Activated CD4-positive, alpha-beta T cell treated with anti-CD3 and anti-CD28 coated beads, Interleukin-2, amount 50 U/mL, for 48 hours (primary cell): Measurements from ENCODE around the gene DRGX.

ENCODE experiments used
- DNase-seq, 2 experiments: peaks; one replicate each; pipeline ENCODE4 v3.0.0-alpha.2; 2020

The DRGX gene

DNA sequence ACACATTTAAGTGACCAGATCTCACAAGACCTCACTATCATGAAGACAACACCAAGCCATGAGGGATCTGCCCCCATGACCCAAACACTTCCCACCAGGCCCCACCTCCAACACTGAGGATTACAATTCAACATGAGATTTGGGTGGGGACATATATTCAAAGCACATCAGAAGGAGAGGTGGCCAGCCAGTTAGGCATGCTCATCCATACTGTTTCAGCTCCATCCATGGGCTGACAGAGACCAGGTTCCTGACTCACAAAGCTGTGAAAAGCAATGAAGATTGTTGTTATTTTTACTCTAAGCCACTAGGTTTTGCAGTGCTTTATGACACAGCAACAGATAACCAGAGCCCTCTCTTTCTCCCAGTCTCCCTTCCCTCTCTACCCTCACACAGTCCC, 60.9 kb downstream of the DRGX start:
- DNase-seq, result no peak

GRCh38 chr10:49333192-49333591, 62.7 kb downstream of the DRGX start:
- no peak for DNase-seq

- DNase-seq, result no peak
These were observed 63.1 kb downstream of the DRGX start for GRCh38 chr10:49332768-49333167.

- DNase-seq, result no peak
These were observed 63.6 kb downstream of the DRGX start for GRCh38 chr10:49332333-49332732.

DNA sequence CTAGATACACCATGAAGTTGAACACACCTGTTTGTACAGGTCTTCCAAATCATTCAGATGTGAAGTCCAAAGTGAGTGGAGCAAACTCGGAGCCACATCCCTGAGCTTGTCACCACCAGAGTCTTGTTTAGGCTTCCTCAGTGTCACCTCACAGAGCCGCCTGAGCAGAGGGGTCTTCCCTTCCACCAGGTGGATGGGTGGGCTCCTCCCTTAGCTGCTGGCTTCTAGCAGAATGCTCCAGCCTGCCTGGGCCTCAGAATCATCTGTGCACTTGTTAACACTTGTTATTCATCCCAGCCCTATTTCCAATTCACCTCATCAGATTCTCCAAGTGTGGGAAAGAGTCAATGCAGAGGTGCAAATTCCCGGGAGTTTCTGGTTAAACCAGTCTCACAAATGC, 64.5 kb downstream of the DRGX start:
- no peak for DNase-seq

GRCh38 chr10:49330127-49330665, 65.7 kb downstream of the DRGX start:
- DNase-seq, result no peak

DNA sequence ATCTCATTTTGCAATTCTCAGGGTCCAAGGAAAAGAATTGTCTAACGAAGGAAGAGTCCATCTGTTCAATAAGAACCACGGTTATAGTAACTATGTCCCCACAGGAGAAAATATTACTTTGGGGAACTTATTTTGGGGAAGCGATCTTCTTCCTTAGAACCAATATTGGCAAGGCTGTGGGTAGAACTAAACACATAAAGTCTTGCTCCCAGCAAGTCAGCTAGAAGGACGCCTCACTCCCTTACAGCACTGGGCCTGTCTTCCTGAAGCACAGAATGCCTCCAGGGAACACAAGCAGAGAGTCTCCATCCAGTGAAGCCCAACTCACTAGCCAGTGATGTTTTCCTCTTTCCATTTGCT, 66.8 kb downstream of the DRGX start:
- no peak for DNase-seq

DNA sequence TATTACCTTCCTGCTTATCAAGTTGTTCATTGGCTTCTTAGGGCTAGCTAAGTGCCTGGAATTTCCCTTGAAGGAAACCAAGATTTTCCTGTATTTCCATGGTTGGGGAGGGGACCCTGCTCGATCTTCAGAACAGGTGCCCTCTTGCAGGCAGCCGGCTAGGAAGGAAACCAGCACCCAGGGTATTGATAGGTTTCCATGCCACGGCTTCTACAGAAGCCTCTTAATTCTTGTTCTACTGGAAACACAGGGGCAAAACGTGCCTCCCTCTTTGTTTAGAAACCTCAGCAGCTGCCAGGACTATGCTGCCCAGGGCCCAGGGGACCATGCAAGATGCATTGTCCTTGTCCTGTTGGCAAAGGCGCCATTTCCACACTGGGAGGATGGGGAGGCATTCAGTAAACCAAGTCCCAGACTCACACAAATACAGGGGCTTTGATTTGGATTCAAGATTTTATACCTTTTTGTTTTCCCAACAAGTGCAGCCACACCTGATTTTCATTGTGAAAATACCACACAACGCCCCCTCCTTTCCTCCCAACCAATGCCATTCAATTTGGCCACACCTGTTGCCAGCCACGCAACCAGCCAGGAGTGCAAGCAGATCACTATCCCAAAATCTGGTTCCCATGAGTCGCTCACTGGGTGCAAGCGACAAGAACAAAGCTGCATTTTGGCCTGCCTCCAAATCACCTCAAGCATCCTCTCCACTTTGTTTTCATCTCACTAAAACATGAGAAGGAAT, 67.3 kb downstream of the DRGX start:
- no peak for DNase-seq

- no peak for DNase-seq
These were observed 68.7 kb downstream of the DRGX start for GRCh38 chr10:49327036-49327813.

GRCh38 chr10:49325916-49326783, 69.7 kb downstream of the DRGX start:
- DNase-seq, result no peak

GRCh38 chr10:49325131-49325915, 70.6 kb downstream of the DRGX start:
- no peak for DNase-seq

GRCh38 chr10:49324711-49325110, 71.2 kb downstream of the DRGX start:
- no peak for DNase-seq

- DNase-seq, result no peak
These were observed 72.0 kb downstream of the DRGX start for GRCh38 chr10:49323896-49324270.

GRCh38 chr10:49323171-49323895, 72.6 kb downstream of the DRGX start:
- DNase-seq, result no peak

- DNase-seq, result no peak
These were observed 73.3 kb downstream of the DRGX start for GRCh38 chr10:49322371-49323170.

DNA sequence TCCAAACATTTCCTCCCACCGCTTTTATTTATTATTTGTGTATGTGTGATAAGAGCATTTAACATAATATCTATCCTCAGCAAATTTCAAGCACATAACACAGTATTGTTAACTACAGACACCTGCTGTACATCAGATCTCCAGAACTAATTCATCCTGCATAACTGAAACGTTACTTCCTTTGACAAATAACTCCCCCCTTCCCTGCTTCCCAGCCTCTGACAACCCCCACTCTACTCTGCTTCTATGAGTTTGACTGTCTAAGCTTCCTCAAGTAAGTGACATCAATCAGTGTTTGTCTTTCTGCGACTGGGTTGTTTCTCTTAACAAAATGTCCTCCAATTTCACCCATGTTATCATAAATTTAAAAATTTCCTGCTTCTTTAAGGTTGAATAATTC, 74.9 kb downstream of the DRGX start:
- DNase-seq, result no peak

DNA sequence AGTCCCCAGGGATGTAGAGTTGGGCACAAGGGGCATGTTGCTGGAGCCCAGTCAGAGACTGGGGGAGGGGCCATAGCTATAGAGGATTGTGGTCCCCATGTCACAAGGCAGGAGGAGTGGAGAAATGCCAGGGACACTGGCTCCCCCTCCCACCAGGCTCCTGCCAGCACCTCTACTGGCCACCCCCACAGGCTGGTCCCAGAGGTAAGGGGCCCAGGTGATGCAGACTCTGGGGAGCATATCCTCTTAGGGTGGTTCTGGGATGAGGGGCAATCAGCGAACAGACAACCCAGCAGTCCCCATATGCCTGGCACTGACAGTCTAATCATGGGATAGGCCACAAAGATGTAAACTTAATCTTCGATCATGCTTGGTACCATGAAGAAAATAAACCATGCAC, 75.7 kb downstream of the DRGX start:
- no peak for DNase-seq

- no peak for DNase-seq
These were observed 76.7 kb downstream of the DRGX start for GRCh38 chr10:49319206-49319605.

- no peak for DNase-seq
These were observed 77.1 kb downstream of the DRGX start for GRCh38 chr10:49318755-49319154.

DNA sequence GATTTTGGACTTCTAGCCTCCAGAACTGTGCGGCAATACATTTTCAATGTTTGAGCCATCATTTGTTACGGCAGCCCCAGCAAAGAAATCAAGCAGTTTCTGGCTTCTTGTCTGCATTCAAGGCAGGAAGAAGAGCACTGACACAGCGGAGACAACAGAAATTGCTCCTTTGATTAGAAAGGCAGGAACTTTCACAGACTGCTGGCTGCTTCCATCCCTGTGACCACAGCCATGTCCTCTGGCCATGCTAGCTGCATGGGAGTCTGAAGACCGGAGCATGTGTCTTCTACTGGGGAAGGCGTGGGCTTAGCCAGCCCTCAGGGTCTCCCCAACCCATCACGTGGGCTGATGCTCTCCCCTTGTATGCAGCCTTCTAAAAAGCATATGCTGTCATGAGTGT, 77.9 kb downstream of the DRGX start:
- no peak for DNase-seq

DNA sequence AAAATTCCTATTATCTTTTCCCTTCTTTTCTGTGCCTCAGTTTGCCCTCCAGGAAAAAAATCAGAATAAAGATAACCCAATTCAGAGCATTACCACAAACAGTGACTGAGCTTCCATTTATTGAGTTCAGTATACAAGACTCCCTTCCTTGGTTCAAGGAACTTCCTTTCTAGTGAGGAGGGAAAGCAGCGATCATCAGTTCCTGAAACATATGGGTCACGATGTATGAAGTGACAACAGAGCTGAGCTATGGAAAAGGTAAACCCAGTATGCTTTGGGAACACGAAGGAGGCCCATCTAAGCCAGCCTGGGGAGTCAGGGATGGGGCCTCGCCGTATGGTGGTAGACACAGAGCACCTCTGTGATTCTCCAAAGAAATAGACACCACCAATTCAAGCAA, 81.1 kb downstream of the DRGX start:
- no peak for DNase-seq
